GM19023 (cell line): ENCODE results near the gene SV2C.

Experiments used
- ATAC-seq: cut with Tn5 transposase; IDR thresholded peaks from one replicate; pipeline ENCODE4 v1.9.1; 2021; ENCODE audit warnings: mild to moderate bottlenecking, moderate library complexity; ENCODE audit not compliant: unreplicated experiment

SV2C gene

GRCh38 chr5:76249621-76250020 is 166.4 kb downstream of the SV2C start:
- ATAC-seq, result no peak

- no peak for ATAC-seq
Observed at GRCh38 chr5:76250463-76250862, 167.3 kb downstream of the SV2C start.

- ATAC-seq, result no peak
Observed at GRCh38 chr5:76251656-76252055, 168.5 kb downstream of the SV2C start.

GRCh38 chr5:76252437-76252836 is 169.3 kb downstream of the SV2C start:
- no peak for ATAC-seq

- ATAC-seq, result peak; percentile 76
Observed at GRCh38 chr5:76256116-76256889, 173.1 kb downstream of the SV2C start.

- ATAC-seq, result no peak
Observed at GRCh38 chr5:76257225-76257833, 174.1 kb downstream of the SV2C start.

- ATAC-seq, result no peak
Observed at GRCh38 chr5:76257897-76258296, 174.7 kb downstream of the SV2C start.

- ATAC-seq, result no peak
Observed at GRCh38 chr5:76264681-76265080, 181.5 kb downstream of the SV2C start.

GRCh38 chr5:76269259-76269931 is 186.2 kb downstream of the SV2C start:
- ATAC-seq, result no peak

GRCh38 chr5:76269932-76270610 is 186.9 kb downstream of the SV2C start:
- ATAC-seq, result peak; percentile 57

- no peak for ATAC-seq
Observed at GRCh38 chr5:76271836-76272235, 188.7 kb downstream of the SV2C start.

GRCh38 chr5:76273206-76273885 is 190.2 kb downstream of the SV2C start:
- ATAC-seq, result no peak

- no peak for ATAC-seq
Observed at GRCh38 chr5:76274571-76274970, 191.4 kb downstream of the SV2C start.

- ATAC-seq, result no peak
Observed at GRCh38 chr5:76277736-76278135, 194.6 kb downstream of the SV2C start.

- no peak for ATAC-seq
Observed at GRCh38 chr5:76278261-76278789, 195.1 kb downstream of the SV2C start.

GRCh38 chr5:76280494-76280893 is 197.3 kb downstream of the SV2C start:
- ATAC-seq, result no peak

GRCh38 chr5:76283670-76284069 is 200.5 kb downstream of the SV2C start:
- ATAC-seq, result no peak

GRCh38 chr5:76289692-76290091 is 206.5 kb downstream of the SV2C start:
- ATAC-seq, result no peak

- ATAC-seq, result no peak
Observed at GRCh38 chr5:76290321-76290757, 207.2 kb downstream of the SV2C start.

- no peak for ATAC-seq
Observed at GRCh38 chr5:76291305-76292077, 208.3 kb downstream of the SV2C start.
